ENCODE data around the gene SPO11.

DNA sequence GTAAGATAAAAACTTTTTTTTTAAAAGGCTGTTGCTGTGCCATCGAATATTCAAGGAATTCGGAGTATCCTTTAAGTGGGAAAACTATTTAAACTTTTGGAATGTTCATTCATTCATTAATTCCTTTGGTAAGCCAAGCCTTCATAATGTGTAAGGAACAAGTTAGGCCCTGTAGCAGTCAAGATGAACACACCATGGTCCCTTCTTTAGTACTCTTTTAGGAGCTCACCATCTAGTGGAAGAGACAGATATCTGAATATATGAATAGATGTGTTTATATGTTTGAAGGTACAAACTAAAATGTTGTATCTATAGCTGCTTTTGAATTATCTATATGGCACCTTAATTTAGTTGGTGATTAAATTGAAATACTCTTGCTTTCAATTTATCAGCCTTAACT lies 5.8 kb downstream of the SPO11 start:
- TF ChIP-seq, protein P1, sequence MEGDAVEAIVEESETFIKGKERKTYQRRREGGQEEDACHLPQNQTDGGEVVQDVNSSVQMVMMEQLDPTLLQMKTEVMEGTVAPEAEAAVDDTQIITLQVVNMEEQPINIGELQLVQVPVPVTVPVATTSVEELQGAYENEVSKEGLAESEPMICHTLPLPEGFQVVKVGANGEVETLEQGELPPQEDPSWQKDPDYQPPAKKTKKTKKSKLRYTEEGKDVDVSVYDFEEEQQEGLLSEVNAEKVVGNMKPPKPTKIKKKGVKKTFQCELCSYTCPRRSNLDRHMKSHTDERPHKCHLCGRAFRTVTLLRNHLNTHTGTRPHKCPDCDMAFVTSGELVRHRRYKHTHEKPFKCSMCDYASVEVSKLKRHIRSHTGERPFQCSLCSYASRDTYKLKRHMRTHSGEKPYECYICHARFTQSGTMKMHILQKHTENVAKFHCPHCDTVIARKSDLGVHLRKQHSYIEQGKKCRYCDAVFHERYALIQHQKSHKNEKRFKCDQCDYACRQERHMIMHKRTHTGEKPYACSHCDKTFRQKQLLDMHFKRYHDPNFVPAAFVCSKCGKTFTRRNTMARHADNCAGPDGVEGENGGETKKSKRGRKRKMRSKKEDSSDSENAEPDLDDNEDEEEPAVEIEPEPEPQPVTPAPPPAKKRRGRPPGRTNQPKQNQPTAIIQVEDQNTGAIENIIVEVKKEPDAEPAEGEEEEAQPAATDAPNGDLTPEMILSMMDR (conservative IDR thresholded peaks at IDR 0.05; ENCODE audit: low read depth in 2 of 2): no peak
- TF ChIP-seq CREB1 (CRISPR knock-in tag; IDR thresholded peaks at IDR 0.05; ENCODE audit: low read depth): no peak
- TF ChIP-seq POLR2AphosphoS5 (IDR thresholded peaks at IDR 0.05; ENCODE audit: low read depth): no peak

All from GM23338 (cell line).